GM18909 (cell line): ENCODE data around the gene TGFBRAP1.

Source experiments
- ATAC-seq: cut with Tn5 transposase; IDR thresholded peaks from one replicate; pipeline ENCODE4 v1.9.1; 2021; ENCODE audit warnings: mild to moderate bottlenecking; ENCODE audit not compliant: unreplicated experiment, poor library complexity

TGFBRAP1 gene

DNA sequence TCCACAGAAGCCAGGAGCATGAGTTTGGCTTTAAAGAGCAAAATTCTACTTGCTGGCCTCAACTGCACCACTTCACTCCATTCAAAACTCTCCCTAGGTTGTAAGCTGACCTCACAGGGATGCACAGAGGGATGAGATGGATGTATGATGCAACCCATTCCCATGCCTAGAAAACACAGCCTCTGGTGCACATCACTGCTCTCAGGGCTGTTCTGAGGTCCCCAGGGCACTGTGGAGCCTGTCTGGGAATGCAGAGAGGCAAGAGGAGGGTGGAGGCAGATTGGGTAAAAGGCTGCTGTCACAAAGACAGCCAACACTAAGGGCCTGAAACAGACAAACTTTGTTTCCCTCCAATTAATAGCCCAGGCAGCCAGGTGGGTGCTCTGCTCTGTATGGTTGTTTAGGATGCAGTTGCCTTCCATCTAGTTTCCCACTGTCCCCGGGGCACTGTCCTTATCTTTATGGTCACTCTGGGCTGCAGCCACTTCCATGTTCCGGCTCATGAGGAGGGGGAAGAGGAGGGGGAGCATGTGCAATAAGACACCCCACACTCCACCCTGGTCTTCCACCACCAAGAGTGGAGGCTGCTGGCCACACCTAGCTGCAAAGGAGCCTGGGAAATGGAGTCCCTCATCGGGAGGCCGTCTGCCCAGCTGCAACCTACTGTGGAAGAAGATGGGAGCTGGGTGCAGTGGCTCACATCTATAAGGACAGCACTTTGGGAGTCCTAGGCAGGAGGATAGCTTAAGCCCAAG lies 81.0 kb downstream of the TGFBRAP1 start:
- ATAC-seq = no peak

DNA sequence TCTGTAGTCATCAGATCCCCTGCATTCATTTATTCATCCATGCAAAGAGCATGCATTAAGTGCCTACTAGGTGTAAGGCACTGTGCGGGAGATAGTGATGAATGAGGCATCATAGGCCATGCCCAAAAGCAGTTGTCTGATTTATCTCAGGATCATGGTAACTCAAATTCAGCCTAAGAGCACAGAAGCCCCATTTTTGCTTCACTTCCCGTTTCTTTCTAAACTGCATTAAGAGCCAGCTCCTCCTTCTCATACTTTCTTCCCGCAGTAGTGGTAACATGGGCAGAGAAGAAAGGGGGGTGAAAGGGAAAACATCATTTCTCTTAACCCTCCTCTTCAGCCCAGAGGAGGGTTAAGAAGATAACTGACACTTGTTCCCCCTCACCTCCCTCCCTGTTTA lies 85.1 kb downstream of the TGFBRAP1 start:
- no peak for ATAC-seq

DNA sequence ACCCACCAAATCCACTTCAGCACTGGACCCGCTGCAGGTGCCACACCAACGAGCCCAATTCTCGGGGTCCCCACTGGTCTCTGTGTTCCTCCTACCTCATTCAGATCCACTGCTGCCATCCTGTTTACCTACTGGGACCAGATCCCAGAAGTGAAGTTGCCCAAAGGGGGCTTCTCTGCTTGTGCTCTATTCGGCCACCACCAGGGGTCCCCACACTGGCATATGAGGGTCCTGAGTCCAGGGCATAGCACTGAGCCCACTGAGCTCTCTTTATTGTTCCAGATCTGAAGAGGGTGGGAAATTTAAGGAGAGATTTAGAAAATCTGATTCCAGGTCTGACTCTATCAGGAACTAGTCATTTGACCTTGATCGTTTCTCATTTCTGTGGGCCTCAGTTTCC lies 85.6 kb downstream of the TGFBRAP1 start:
- no peak for ATAC-seq

DNA sequence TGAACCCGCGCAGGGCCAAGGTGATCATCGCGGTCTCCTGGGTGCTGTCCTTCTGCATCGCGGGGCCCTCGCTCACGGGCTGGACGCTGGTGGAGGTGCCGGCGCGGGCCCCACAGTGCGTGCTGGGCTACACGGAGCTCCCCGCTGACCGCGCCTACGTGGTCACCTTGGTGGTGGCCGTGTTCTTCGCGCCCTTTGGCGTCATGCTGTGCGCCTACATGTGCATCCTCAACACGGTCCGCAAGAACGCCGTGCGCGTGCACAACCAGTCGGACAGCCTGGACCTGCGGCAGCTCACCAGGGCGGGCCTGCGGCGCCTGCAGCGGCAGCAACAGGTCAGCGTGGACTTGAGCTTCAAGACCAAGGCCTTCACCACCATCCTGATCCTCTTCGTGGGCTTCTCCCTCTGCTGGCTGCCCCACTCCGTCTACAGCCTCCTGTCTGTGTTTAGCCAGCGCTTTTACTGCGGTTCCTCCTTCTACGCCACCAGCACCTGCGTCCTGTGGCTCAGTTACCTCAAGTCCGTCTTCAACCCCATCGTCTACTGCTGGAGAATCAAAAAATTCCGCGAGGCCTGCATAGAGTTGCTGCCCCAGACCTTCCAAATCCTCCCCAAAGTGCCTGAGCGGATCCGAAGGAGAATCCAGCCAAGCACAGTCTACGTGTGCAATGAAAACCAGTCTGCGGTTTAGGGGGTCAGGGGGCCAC lies 87.1 kb downstream of the TGFBRAP1 start:
- no peak for ATAC-seq

DNA sequence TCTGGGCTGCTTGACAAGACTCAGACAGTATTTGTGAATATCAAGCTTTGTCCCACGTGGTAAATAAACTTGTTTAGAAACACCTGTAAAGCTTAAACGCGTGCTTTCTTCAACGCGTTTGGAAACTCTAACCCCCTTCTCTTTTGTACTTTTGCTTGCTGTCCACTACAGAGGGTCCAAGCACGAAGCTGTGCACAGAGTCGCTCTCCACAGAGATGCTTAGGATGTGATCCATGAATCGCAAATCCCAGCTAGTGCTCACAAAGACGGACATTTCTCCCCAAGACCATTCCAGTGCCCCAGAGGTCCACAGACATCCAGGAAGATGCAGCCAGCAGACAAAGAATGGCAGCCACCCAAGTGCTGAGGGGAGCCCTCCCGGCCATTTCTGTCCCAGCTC lies 88.1 kb downstream of the TGFBRAP1 start, which contains the start of gene GPR45:
Gene GPR45, plus strand, starts transcription at position 301 of the 400 bp plus-strand sequence. CDS start 116 bp downstream, outside the sequence.
- no peak for ATAC-seq

DNA sequence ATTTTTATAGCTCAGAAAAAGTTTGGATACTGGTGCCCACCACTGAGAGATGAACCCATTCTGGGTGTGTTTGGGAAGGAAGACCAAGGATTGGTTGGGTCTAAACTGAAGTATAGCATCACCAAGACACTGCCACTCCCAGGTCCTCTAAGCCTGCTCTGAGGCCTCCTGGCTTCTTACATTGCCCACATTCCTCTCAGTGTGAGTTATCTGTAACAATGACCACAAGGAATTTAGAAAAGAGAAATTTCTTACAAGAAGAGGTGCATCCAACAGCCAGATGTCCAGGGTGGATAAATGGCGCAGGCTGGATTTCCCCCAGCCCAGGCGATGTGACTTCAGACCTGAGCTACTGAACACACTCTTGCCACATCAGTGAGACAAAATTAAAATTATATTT lies 89.6 kb downstream of the TGFBRAP1 start:
- no peak for ATAC-seq

DNA sequence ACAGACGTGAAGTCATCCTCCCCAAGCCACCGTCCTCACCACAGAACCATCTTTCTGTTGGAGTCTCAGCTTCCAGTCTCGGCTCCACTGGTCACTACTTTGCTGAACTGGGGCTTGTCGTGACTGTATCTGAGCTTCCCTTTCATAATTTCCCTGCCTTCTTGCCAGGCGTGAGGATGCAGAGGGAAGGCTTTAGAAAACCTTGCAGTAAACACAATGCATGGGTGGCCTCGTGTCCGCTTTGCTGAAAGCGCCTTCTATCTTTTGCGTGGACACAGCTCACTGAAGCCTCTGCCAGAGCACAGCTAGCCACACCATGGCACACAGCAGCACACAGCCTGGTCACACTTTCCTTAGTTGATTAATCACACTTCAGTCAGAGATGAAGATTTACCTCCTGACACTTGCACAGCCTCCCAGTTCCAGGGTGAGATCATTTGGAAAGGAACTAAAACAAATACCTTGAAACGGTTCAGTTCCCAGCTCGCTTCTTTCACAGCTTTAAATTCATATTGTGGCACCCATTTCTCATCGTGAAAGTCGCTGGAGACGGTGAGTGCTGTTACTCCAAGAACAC lies 90.8 kb downstream of the TGFBRAP1 start:
- no peak for ATAC-seq

DNA sequence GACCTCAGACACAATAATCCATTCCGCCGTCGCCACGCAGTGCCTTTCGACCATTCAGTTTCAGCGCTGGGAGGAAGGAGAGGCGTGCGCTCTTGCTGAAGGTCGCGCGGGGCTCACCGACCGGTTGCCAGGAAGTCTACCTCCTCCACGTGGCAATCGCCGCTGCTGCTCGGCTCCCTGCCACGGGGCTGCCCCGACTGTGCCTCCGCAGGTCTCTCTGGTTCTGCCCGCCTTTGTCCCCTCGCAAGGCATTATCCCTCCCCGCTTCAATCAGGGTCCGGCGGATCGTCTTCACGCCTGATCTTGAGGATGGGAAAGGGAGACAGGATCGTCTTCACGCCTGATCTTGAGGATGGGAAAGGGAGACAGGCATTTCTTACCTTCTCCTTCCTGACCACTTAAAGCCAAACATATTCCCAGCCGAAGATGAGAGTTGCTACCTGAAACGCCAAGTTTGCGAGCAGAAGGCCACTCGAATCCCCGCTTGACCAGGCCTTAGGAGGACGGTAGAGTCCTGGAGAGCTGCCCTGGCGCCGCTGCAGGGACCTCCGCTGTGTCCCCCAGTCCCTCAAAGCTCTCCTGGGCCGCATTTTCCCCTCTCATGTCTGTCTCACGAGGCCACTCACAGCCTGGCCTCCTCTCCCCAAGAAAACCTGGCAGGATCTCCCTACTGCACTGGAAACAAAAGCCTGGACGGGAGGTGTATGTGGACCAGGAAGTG lies 92.3 kb downstream of the TGFBRAP1 start:
- ATAC-seq = no peak

DNA sequence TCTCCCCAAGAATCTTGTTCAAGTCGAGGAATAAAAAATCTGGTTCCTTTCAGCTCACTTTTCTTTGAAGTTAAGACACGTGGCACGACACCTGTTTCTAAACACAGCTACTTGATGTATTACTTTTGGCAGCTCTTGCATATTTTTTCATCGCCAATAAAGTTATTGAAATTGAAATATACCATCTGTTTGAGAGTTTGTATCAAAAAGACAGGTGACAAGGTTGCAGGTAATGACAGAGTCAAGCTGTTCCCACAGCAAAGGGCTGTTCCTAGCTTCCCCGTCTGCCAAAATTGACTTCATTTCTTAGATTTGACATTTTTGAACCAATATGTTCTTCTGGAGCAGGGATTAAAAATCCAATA lies 93.5 kb downstream of the TGFBRAP1 start:
- ATAC-seq = no peak

DNA sequence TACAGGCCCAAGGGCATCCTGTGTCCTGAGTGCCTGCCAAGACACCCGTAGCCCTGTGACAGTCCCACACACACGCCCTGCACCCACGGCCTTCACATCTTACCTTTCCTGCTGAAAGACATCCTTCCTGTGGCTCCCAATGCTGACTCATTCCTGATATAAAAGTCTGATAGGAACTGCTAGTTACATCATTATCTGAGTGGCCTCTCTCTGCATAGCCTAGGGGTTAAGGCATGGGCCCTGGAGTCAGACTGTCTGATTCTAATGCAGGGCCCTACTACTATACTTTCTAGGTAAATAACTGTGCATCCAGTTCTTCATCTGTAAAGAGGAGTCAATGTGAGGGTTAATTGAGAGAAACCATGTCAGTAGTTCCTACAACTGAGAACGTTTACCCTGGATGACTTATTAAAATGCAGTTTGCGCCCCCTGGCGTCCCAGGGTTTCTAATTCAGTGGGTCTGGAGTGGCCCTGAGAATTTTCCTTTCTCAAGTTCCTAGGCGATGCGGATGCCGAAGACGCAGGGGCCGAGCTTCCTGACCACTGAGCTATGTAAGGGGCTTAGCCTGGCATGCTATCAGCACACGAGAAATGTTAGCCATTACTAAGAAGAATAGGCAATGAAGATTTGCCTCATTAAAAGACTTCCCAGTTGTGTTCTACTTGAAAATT lies 94.0 kb downstream of the TGFBRAP1 start:
- ATAC-seq = peak; percentile 76

DNA sequence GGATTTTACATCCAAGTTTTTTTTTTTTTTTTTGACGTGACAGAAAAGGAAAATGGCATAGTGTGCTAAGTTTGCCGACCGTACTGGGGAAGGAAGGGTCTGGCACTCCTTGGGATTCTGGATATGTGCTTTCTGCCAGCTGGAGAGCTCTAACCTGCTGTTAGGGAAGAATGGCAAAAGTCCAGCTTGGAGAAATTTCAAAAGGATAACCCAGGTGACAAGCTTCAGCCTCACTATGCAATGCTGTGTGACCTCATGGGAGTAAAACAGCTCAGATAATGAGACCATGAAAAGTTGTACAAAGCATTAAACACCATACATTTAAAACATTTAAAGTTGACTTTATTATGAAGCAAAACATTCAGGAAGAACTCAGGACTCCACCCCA lies 98.3 kb downstream of the TGFBRAP1 start:
- ATAC-seq = no peak

DNA sequence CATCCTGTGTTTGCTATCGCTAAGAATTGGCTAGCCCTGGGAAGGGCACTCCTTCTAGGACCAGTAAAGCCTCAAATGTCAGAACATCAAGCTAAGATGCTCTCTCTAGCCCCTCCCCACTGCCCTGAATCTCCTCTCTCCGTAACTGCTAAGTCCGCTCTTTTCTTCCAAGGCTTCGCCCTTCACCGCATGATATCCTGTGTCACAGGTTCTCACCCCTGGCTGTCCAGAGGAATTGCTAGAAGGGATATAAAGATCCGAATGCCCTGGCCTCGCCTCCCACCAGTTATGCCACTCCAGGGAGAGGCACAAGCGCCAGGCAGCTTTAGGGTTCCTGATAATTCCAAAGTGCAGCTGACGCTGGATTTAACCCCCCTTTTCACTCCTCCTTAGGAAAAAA lies 105.1 kb downstream of the TGFBRAP1 start:
- no peak for ATAC-seq

DNA sequence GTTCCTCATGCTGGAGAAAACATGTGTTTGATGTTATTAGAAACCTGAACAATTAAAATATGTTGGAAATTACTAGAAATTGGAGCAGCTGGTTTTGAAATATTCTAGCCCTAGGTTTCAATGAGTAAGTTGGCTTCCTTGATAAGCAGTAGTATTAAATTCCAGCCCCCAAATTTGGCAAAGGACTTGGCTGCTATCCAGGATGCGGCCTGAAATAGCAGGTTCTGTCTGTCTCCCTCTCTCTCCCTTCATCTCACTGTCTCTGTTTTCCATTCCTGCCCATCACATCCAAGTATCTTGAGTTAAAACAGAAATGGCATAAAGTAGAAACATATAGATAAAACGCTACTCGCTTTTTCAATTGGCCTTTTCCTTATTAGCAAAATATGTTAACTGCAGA lies 108.9 kb downstream of the TGFBRAP1 start:
- ATAC-seq = no peak

DNA sequence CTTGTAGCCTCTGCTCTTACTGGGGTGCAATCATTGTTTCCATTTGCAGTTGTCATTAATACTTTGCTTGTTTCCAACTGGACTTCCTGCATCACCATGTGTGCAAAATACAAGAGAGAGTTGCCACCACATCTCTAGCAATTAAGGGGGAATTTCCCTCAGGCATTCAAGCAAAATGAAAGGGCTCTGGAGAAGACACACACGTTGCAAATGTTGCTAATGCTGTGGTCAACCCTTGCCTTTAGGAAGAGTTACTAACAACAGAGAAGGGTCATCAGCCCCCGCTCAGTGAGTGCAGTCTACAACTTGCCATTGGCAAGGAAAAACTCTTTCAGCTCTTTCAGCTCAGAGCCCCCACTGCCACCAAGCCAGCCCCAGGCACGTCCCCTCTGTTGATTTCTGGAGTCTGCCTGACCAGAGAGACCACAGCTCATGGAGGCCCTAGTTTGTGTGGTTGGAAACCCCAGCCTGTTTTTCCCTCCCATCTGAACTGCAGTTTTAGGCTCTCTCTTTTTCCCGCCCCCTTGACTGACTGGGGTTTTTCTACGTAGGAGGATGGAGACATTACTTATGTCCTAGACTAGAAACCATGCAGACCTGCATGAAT lies 113.8 kb downstream of the TGFBRAP1 start:
- ATAC-seq = no peak
